ENCODE measurements around the gene OR2S2.

DNA sequence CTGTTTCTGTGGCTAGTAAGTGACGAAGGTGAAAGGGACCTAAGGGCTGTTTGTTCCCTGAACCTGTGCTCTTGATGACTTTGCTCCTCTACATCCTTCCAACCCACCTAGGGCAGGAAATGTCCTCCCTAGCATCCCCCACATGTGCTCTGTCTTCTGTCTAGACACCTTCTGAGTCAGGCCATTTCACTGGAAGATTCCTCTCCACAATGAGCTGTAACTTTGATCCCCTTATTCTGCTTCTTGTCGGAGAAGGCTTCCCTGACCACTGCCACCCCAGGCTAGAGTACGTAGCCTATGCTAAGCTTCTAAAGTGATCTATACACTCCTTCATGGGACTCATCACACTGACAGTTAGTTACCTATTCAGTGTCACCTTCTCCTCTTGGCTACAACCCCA is 27.0 kb downstream of the OR2S2 start:
- TF ChIP-seq, protein P1, sequence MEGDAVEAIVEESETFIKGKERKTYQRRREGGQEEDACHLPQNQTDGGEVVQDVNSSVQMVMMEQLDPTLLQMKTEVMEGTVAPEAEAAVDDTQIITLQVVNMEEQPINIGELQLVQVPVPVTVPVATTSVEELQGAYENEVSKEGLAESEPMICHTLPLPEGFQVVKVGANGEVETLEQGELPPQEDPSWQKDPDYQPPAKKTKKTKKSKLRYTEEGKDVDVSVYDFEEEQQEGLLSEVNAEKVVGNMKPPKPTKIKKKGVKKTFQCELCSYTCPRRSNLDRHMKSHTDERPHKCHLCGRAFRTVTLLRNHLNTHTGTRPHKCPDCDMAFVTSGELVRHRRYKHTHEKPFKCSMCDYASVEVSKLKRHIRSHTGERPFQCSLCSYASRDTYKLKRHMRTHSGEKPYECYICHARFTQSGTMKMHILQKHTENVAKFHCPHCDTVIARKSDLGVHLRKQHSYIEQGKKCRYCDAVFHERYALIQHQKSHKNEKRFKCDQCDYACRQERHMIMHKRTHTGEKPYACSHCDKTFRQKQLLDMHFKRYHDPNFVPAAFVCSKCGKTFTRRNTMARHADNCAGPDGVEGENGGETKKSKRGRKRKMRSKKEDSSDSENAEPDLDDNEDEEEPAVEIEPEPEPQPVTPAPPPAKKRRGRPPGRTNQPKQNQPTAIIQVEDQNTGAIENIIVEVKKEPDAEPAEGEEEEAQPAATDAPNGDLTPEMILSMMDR (IDR thresholded peaks at IDR 0.05; ENCODE audit: low read depth, low read length) = no peak
- no peak for TF ChIP-seq EZH2phosphoT487 (IDR thresholded peaks at IDR 0.05; ENCODE audit: low read depth)
